Kidney (tissue), 14 donors: ENCODE measurements around the gene MOK. TPM values are rescaled to one million over a fixed set of nuclear protein-coding genes. Genes with fewer than 3 reads are reported as not detected.

ENCODE experiments used
- DNase-seq, 5 donors: peaks; one replicate each; pipeline ENCODE4 v3.0.0-alpha.2; 2013 to 2020
- FAIRE-seq: peaks from 2 replicates; lab custom pipeline; 2012; peaks lifted over from hg19 to GRCh38; lab: Jason Lieb, UNC
- H3K27ac ChIP-seq, 2 donors: one replicate each; pipeline ENCODE4 v1.7.0; 2013; ENCODE audit warnings: low read depth in 2 of 2, low read length in 2 of 2, inconsistent platforms in 1 of 2
- H3K27me3 ChIP-seq: one replicate; pipeline ENCODE4 v1.7.1; 2013; ENCODE audit warnings: low read length, inconsistent platforms; ENCODE audit not compliant: control insufficient read depth, insufficient read depth
- H3K36me3 ChIP-seq, 3 donors: one replicate each; pipeline versions ENCODE4 v1.7.0 to v1.7.1; 2013; ENCODE audit warnings: low read length in 3 of 3, control low read depth in 1 of 3, inconsistent platforms in 1 of 3; ENCODE audit not compliant: insufficient read depth in 3 of 3, control insufficient read depth in 2 of 3
- H3K4me1 ChIP-seq, 3 donors: one replicate each; pipeline versions ENCODE4 v1.7.0 to v1.7.1; 2013; ENCODE audit warnings: low read length in 3 of 3, inconsistent platforms in 1 of 3, low read depth in 1 of 3; ENCODE audit not compliant: control insufficient read depth in 2 of 3, insufficient read depth in 2 of 3
- H3K4me3 ChIP-seq, 3 donors: one replicate each; pipeline versions ENCODE4 v1.7.0 to v1.8.1; 2013; ENCODE audit warnings: low read length in 3 of 3, control low read depth in 1 of 3, inconsistent platforms in 1 of 3
- H3K9ac ChIP-seq, 3 donors: one replicate each; pipeline versions ENCODE4 v1.7.0 to v1.7.1; 2013; ENCODE audit warnings: low read length in 3 of 3, control low read depth in 1 of 3, inconsistent platforms in 1 of 3
- H3K9me3 ChIP-seq, 3 donors: one replicate each; pipeline versions ENCODE4 v1.7.0 to v1.7.1; 2013; ENCODE audit warnings: low read length in 3 of 3, control low read depth in 1 of 3, inconsistent platforms in 1 of 3; ENCODE audit not compliant: control insufficient read depth in 2 of 3, insufficient read depth in 1 of 3
- intact Hi-C: fragments of 100-400 bp; cut with DNase I; formaldehyde crosslinking; loops from one replicate; pipeline ENCODE4 v1.11.1; 2022
- polyA plus RNA-seq: library from polyadenylated mRNA; stranded (reverse); fragments of 350-450 nt; fragmentation: Illumina TruSeq; extraction: RNeasy Lipid Tissue Mini Kit (QIAGEN cat#74804); gene quantifications from one replicate; pipeline ENCODE4 v1.2.3, GENCODE V29; 2014; ENCODE audit warnings: low read depth, low replicate concordance; ENCODE audit not compliant: insufficient read depth
- total RNA-seq: library from RNA; stranded (reverse); fragmentation: NEBNext Ultra II Directional; extraction: Animal tissue kit (Norgen Biotek cat#: 25700); gene quantifications from one replicate; pipeline ENCODE4 v1.2.1, GENCODE V29; 2021
- TF ChIP-seq, protein P1 (sequence below): IDR thresholded peaks from 3 replicates; pipeline ENCODE4 v1.5.1; 2012; ENCODE audit warnings: mild to moderate bottlenecking, moderate library complexity, borderline replicate concordance; ENCODE audit not compliant: insufficient read depth; ENCODE audit errors: extremely low read depth
- donor health status: control.
- donor health status: control.
- donor health status: control.
- donor health status: control.
- donor health status: control.
- donor health status: DM: yes; HTN: yes; CAD: no.
- donor health status: Normal renal cell carcinoma (clear cell type).

The MOK gene
- total and polyA plus RNA-seq, 2 donors from 2014 or later = 20.4 to 32.7 TPM

- H3K27me3 ChIP-seq = no peaks in the 10 kb centered on the region
- no peak overlapping the region for H3K9ac ChIP-seq
- no peaks in the 10 kb centered on the region for H3K9me3 ChIP-seq
- no peaks in the 10 kb centered on the region for H3K36me3 ChIP-seq
- H3K27ac ChIP-seq = no peak overlapping the region
- no peaks in the 10 kb centered on the region for H3K4me1 ChIP-seq
- intact Hi-C loops = no loop called here
- TF ChIP-seq, protein P1, sequence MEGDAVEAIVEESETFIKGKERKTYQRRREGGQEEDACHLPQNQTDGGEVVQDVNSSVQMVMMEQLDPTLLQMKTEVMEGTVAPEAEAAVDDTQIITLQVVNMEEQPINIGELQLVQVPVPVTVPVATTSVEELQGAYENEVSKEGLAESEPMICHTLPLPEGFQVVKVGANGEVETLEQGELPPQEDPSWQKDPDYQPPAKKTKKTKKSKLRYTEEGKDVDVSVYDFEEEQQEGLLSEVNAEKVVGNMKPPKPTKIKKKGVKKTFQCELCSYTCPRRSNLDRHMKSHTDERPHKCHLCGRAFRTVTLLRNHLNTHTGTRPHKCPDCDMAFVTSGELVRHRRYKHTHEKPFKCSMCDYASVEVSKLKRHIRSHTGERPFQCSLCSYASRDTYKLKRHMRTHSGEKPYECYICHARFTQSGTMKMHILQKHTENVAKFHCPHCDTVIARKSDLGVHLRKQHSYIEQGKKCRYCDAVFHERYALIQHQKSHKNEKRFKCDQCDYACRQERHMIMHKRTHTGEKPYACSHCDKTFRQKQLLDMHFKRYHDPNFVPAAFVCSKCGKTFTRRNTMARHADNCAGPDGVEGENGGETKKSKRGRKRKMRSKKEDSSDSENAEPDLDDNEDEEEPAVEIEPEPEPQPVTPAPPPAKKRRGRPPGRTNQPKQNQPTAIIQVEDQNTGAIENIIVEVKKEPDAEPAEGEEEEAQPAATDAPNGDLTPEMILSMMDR = no peak
- no peak for FAIRE-seq
- no peak overlapping the region for H3K4me3 ChIP-seq
- peak in 4 of 5 donors; percentile 51 to 64 (median 53) for DNase-seq
Observed at GRCh38 chr14:102262929-102263462, 42.0 kb downstream of the MOK start.

GRCh38 chr14:102258136-102258535, 46.8 kb downstream of the MOK start:
- Histone ChIP-seq H3K4me3 (no peak overlapping the region), H3K36me3 (no peaks in the 10 kb centered on the region), H3K27me3 (no peaks in the 10 kb centered on the region), H3K4me1 (peaks cover 0 to 3% (median 0%) of the 10 kb centered on the region in 3 donors), H3K9me3 (no peaks in the 10 kb centered on the region), H3K27ac (no peak overlapping the region), H3K9ac (no peak overlapping the region)
- DNase-seq (no peak), FAIRE-seq (no peak)
- TF ChIP-seq, protein P1 = no peak
- intact Hi-C loops = no loop called here

GRCh38 chr14:102256716-102257115, 48.2 kb downstream of the MOK start:
- DNase-seq (no peak), FAIRE-seq (no peak)
- Histone ChIP-seq H3K9me3 (no peaks in the 10 kb centered on the region), H3K27me3 (no peaks in the 10 kb centered on the region), H3K4me1 (peaks cover 0 to 3% (median 0%) of the 10 kb centered on the region in 3 donors), H3K4me3 (no peak overlapping the region), H3K27ac (no peak overlapping the region), H3K9ac (no peak overlapping the region), H3K36me3 (no peaks in the 10 kb centered on the region)
- intact Hi-C loops = no loop called here
- TF ChIP-seq, protein P1 = no peak
